IPS-20b (cell line): Measurements from ENCODE around the gene APOBR.
"Not testable (repeated sequence)": the region's sequence is repeated elsewhere in the genome, so short reads cannot be mapped to it uniquely, and the experiment has no call there.

Experiments used
- H3K27ac ChIP-seq: one replicate; pipeline ENCODE4 v1.5.1; 2013; ENCODE audit warnings: low read length
- H3K27me3 ChIP-seq: 2 replicates; pipeline ENCODE4 v1.6.1; 2013; ENCODE audit warnings: mild to moderate bottlenecking, low read length, inconsistent platforms; ENCODE audit not compliant: insufficient read depth
- H3K36me3 ChIP-seq: 2 replicates; pipeline ENCODE4 v1.6.1; 2013; ENCODE audit warnings: low read depth, mild to moderate bottlenecking, inconsistent platforms, low read length, moderate library complexity; ENCODE audit not compliant: insufficient read depth
- H3K4me1 ChIP-seq: 2 replicates; pipeline ENCODE4 v1.6.1; 2013; ENCODE audit warnings: mild to moderate bottlenecking, control low read depth, inconsistent platforms, low read length, moderate library complexity; ENCODE audit not compliant: insufficient read depth
- H3K4me3 ChIP-seq: 2 replicates; pipeline ENCODE4 v1.5.1; 2013; ENCODE audit warnings: mild to moderate bottlenecking, low read length, inconsistent platforms
- H3K9ac ChIP-seq: 2 replicates; pipeline ENCODE4 v1.6.1; 2013; ENCODE audit warnings: low read depth, mild to moderate bottlenecking, inconsistent platforms, low read length, moderate library complexity
- H3K9me3 ChIP-seq: 2 replicates; pipeline ENCODE4 v1.6.1; 2013; ENCODE audit warnings: mild to moderate bottlenecking, low read depth, low read length, inconsistent platforms; ENCODE audit not compliant: insufficient read depth

APOBR gene

GRCh38 chr16:28494121-28494851 is at the start of gene APOBR:
Gene APOBR (plus strand): TSS chr16:28494643. CDS start chr16:28494682, 39 bp downstream.
- no peak within 1 kb of the TSS for H3K27ac ChIP-seq
- H3K9ac ChIP-seq = no peak within 1 kb of the TSS
- no peaks in the 10 kb centered on the region for H3K36me3 ChIP-seq
- H3K4me1 ChIP-seq = no peaks in the 10 kb centered on the region
- H3K27me3 ChIP-seq = no peaks in the 10 kb centered on the region
- no peak within 1 kb of the TSS for H3K4me3 ChIP-seq
- no peaks in the 10 kb centered on the region for H3K9me3 ChIP-seq

- H3K36me3 ChIP-seq, H3K9me3 ChIP-seq, H3K9ac ChIP-seq, H3K27me3 ChIP-seq, H3K27ac ChIP-seq, H3K4me1 ChIP-seq, H3K4me3 ChIP-seq: not testable (repeated sequence)
Measured at GRCh38 chr16:28446388-28446787, 48.1 kb upstream of the APOBR start.

GRCh38 chr16:28447081-28447480 is 47.4 kb upstream of the APOBR start:
- not testable (repeated sequence) for H3K4me1 ChIP-seq, H3K9ac ChIP-seq, H3K27ac ChIP-seq, H3K27me3 ChIP-seq, H3K4me3 ChIP-seq, H3K9me3 ChIP-seq, H3K36me3 ChIP-seq

GRCh38 chr16:28473714-28474265 is 20.7 kb upstream of the APOBR start:
- Histone ChIP-seq H3K36me3 (peaks cover 15% of the 10 kb centered on the region), H3K4me3 (no peak overlapping the region)

GRCh38 chr16:28475221-28475620 is 19.2 kb upstream of the APOBR start:
- Histone ChIP-seq H3K4me3 (no peak overlapping the region), H3K9me3 (no peaks in the 10 kb centered on the region), H3K4me1 (no peaks in the 10 kb centered on the region), H3K36me3 (peaks cover 20% of the 10 kb centered on the region), H3K27ac (no peak overlapping the region), H3K9ac (no peak overlapping the region), H3K27me3 (no peaks in the 10 kb centered on the region)

More at GRCh38 chr16:28473714-28474265, 20.7 kb upstream of the APOBR start:
- no peaks in the 10 kb centered on the region for H3K4me1 ChIP-seq
- H3K9me3 ChIP-seq = no peaks in the 10 kb centered on the region
- H3K9ac ChIP-seq = no peak overlapping the region
- H3K27me3 ChIP-seq = no peaks in the 10 kb centered on the region
- H3K27ac ChIP-seq = no peak overlapping the region

GRCh38 chr16:28477311-28477920 is 17.0 kb upstream of the APOBR start:
- Histone ChIP-seq H3K9ac (no peak overlapping the region), H3K36me3 (peaks cover 20% of the 10 kb centered on the region), H3K27ac (no peak overlapping the region), H3K4me3 (no peak overlapping the region), H3K4me1 (no peaks in the 10 kb centered on the region), H3K27me3 (no peaks in the 10 kb centered on the region), H3K9me3 (no peaks in the 10 kb centered on the region)

GRCh38 chr16:28478506-28479180 is 15.8 kb upstream of the APOBR start:
- Histone ChIP-seq H3K36me3 (peaks cover 24% of the 10 kb centered on the region), H3K27me3 (no peaks in the 10 kb centered on the region), H3K9ac (no peak overlapping the region), H3K4me1 (no peaks in the 10 kb centered on the region), H3K4me3 (no peak overlapping the region), H3K9me3 (no peaks in the 10 kb centered on the region), H3K27ac (no peak overlapping the region)

- H3K36me3 ChIP-seq = peaks cover 24% of the 10 kb centered on the region
- no peaks in the 10 kb centered on the region for H3K9me3 ChIP-seq
- no peak overlapping the region for H3K9ac ChIP-seq
- H3K27ac ChIP-seq = no peak overlapping the region
- no peak overlapping the region for H3K4me3 ChIP-seq
- H3K4me1 ChIP-seq = no peaks in the 10 kb centered on the region
- H3K27me3 ChIP-seq = no peaks in the 10 kb centered on the region
Measured at GRCh38 chr16:28482026-28482425, 12.4 kb upstream of the APOBR start.

- not testable (repeated sequence) for H3K4me1 ChIP-seq, H3K27ac ChIP-seq
- peaks cover 19% of the 10 kb centered on the region for H3K36me3 ChIP-seq
Measured at GRCh38 chr16:28483361-28483760, 11.1 kb upstream of the APOBR start.

GRCh38 chr16:28486266-28486665 is 8.2 kb upstream of the APOBR start:
- H3K4me3 ChIP-seq = no peak overlapping the region
- no peak overlapping the region for H3K27ac ChIP-seq
- H3K36me3 ChIP-seq = peaks cover 18% of the 10 kb centered on the region
- no peaks in the 10 kb centered on the region for H3K9me3 ChIP-seq
- H3K9ac ChIP-seq = no peak overlapping the region
- H3K4me1 ChIP-seq = no peaks in the 10 kb centered on the region
- no peaks in the 10 kb centered on the region for H3K27me3 ChIP-seq

More at GRCh38 chr16:28483361-28483760, 11.1 kb upstream of the APOBR start:
- not testable (repeated sequence) for H3K9me3 ChIP-seq, H3K4me3 ChIP-seq, H3K9ac ChIP-seq, H3K27me3 ChIP-seq

- Histone ChIP-seq H3K9me3 (no peaks in the 10 kb centered on the region), H3K27me3 (no peaks in the 10 kb centered on the region), H3K36me3 (peaks cover 10% of the 10 kb centered on the region), H3K27ac (no peak overlapping the region), H3K4me1 (no peaks in the 10 kb centered on the region), H3K9ac (peak overlapping the region; percentile 99; the same call in 1 of the 2 replicates), H3K4me3 (peak overlapping the region; percentile 93)
Measured at GRCh38 chr16:28491230-28491969, 3.0 kb upstream of the APOBR start.
